T-helper 1 cell (primary cell): Measurements from ENCODE around the gene NEUROD2.
A peak's percentile ranks its signal among the peaks of the same experiment; 100 is the strongest.

Source experiments
- DNase-seq, 5 donors: peaks; one replicate each; pipeline ENCODE4 v3.0.0-alpha.2; 2012 to 2020

The NEUROD2 gene

GRCh38 chr17:39618246-39618913 is 10.7 kb upstream of the NEUROD2 start:
- DNase-seq: no peak

- DNase-seq: peak in 4 of 5 donors; percentile 20 to 52 (median 36)
These were observed 9.9 kb upstream of the NEUROD2 start for GRCh38 chr17:39617446-39618245.

DNA sequence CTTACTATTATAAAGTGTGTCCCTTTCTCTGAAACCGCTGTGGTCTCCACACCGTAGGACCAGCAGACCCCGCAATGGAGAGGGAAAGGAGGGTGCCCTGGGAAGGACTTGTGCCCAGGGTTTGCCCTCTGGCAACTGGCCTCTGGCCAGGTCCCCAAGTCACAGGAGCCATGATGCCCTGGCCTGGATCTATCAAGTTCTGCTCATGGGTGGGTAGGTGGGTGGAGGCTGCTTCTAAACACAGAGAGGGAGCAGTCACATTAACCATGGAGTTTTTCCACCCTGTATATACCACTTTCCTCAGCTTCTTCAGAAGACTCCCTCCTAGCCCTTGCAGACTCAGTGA is 9.4 kb upstream of the NEUROD2 start:
- no peak for DNase-seq

DNA sequence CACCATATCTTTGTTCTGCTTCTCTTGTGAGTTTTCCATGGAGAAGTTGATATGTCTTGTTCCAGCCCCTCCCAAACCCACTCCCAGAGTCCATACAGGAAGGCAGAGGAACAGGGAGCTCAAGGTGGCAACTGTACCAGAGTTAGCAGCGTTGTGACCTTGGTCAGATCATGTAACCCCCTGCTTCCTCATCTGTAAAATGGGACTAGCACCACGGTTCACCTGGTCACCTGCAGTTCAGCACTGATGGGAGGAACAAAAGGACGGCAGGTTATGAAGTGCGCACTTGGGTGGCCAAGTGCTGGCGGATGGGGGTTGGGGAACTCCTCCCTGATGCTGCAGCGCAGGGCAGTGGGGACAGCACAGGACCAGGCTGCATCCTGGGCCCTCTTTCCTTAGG is 7.7 kb upstream of the NEUROD2 start:
- no peak for DNase-seq

DNA sequence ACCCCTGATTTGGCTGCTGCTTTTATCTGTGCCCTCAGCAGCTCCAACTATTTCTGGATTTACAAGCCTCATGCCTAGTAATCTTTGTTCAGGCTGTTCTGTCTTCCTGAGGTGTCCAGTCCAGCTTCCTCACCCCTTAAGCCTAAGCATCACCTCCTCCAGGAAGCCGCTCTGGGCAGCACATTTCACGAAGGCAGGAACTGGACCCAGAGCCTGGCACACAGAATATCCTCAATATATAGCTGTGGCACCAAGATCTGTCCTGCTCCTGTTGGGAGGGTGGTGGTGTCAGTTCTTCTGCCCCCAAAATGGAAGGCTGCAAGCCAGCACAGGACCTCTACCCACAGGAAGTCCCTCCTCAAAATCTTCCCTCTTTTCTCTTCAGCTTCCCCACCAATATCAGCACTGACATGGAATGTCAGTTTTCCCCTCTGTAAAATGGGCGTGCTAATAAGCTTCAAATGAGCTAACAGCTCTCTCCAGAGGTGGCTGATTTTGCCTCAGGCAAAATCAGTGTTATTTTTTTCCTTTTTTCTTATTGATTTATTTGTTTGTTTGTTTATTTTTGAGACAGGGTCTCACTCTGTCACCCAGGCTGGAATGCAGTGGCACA is 6.9 kb upstream of the NEUROD2 start:
- no peak for DNase-seq

DNA sequence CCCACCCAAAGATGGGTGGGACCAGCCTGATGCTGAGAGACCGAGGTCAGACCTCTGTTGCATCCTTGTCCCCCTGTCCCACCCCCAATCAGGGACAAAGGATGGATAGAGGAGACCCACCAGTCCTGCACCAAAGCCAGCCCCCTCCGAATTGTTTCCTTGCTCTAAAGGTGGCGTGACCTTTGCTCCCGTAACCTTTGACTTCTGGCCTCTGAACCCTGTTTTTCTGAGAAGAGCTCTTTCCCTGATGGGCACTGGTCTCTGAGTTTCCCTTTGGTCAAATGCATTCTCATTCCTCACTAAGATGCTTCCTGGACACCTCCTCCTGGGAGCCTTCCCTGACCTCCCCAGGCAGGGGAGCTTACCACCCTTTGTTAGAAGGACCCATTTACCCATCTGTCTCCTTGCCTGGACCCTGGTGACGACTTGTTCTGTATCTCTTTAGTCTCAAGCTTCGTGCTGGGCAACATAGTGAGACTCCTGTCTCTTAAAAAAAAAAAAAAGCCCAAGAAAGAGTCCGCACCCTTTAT is 5.3 kb upstream of the NEUROD2 start:
- DNase-seq: no peak

DNA sequence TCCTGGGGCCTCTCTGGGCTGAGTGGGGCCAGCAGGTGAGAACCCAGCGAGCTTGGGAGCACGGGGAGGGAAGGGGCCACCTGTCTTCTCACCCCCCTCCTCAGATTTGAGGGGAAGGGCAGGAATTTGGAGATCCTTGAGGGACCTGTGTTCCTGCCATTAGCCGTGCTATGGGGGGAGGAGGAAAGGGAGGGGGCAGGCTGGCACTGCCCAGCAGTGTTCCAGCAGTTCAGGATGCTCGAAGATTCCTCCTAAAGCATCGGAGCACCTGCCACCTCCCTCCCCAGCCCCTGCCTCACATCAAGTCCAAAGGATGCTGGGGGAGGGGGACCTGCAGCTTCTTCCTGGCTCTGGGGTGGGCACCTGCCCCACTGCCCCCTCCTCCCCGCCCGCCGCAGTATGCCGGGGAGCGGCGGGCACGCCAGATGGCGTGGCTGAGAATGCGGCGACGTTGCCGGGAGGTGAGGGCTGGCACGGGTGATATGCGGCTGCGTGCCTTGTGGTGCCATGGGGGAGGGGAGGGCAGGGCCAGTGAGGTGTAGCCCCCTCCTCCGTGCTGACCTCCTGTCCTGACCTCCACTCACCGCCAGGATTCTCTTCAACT is 4.7 kb upstream of the NEUROD2 start:
- no peak for DNase-seq

DNA sequence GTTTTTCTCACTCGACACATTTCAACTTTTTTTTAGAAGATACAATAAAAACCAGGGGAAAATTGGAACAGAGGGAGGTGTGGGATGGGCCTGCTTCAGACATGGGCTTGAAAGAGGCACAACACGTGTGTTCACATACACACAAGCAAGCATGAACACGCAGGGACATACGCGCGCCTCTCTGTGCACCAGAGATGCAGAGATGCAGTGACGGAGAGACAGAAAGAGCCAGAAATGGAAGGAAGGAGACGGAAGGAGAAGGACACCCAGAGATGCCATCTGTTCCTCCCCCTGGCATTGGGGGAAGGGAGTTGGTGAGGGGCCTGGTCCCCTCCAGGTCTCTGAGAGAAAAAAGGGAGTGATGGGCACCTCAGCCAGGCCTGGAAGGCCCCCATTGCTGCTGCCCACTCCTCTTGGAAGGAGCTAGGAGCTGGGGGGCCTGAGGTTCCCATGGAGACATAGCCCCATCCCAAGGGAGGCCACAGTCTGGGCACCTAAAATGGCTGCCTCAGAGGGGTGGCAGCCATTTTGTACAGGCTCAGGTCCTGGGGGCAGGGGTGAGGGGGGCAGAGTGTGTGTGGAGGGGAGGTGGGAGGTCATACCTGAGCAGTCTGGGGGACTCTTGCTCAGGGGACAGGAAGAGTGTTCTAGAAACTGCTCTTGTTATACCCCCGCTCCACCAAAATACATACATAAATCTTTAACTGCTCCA is 3.8 kb upstream of the NEUROD2 start:
- DNase-seq: no peak

- no peak for DNase-seq
These were observed 1.8 kb upstream of the NEUROD2 start for GRCh38 chr17:39609416-39610025.

DNA sequence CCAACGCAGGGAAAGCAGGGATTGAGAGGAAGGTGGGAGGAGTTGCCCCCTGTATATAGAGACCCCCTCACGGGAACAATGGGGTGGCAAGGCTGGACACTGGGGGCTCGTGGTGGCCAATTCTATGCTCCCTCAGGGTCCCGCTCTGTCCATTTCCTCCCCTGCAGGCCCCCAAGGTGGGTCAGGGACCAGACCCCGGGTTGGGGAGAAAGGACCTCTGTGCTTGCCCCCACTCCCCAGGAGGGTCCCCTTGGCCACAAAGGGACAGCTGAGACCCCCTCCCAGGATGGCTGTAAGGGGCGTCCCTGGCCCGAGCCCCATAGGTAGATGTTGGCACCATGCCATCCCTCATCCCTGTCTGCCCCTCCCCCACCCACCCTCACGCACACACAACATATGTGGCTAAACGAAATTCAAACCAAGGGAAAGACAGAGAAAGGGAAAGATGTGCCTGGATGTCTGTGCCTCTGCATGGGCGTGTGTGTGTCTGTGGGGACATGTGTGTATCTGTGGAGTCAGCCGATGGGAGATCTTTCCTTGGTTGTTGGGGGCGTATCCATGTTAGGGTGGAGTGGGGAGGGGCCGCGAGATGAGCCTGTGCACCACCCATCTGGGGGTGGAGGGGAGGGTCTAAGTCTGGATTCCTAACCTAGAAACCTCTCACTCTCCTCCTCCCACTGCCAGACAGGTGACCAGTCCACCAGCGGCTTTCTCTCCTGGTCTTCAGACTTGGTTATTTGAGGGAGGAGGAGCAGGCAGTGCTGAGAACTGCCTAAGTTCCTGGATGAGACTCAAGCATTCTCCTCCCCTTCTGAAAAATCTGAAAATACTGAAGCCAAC is 642 bp upstream of the NEUROD2 start:
- DNase-seq: no peak

DNA sequence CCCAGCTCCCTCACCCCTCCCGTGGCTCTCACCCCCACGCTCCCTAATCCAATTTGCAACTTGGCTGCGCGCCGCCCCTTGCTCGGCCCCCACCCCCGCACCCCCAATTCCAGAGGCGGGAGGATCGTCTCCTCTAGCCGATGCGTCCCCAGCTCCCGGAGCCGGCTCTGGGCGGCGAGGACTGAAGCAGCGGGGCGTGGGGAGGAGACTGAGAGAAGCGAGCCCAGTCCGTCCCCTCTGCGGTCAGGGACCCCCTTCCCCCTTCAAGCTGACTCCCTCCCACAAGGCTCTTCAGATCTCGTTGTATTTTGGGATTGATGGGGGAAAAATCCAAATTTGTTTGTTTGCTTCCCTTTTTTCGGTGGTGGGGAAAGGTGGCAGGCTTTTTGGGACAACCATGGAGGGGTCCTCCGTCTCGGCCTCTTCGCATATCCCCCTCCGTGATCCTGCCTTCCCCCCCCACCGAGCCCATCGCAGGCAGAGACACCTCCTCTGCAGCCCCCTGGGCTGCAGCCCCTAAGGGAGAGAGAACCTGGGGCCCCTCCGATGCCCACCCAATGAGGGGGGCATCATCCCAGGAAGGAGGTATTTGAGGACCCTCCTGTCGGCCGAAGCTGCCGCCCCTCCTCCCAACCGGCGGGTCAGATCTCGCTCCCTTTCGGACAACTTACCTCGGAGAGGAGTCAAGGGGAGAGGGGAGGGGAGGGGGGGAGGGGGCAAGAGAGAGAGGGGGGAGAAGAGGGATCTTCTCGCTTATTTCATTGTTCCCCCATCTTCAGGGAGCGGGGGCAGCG is 466 bp downstream of the NEUROD2 start:
- no peak for DNase-seq

DNA sequence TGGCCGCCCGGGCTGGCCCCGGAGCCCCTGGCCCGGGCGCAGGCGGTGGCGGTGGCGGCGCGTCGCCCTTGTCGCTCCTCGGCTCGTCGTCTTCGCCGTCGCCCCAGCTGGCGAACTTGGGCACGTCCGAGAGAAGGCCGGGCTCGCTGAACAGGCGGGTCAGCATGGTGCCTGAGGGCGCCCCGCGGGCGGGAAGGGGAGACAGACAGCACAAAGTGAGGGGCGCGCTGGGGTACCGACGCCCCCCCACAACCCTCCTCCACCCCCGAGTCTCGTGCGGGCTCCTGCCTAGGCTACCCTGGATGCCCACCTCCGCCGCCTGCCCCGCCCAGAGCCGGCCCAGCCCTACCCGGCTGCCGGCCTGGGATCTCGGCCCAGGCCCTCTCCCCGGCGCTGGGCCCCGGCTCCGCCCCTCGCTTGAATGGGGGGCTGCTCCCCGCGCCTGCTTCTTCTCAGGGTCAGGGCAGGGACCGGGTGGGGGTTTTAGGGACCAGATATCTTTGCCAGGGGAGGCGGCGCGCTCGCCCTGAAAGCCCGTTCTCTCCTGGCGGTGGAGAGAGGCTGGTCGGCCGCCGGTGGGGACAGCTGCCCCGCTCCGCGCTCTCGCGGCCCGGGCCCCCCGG is 1.2 kb downstream of the NEUROD2 start:
- no peak for DNase-seq

DNA sequence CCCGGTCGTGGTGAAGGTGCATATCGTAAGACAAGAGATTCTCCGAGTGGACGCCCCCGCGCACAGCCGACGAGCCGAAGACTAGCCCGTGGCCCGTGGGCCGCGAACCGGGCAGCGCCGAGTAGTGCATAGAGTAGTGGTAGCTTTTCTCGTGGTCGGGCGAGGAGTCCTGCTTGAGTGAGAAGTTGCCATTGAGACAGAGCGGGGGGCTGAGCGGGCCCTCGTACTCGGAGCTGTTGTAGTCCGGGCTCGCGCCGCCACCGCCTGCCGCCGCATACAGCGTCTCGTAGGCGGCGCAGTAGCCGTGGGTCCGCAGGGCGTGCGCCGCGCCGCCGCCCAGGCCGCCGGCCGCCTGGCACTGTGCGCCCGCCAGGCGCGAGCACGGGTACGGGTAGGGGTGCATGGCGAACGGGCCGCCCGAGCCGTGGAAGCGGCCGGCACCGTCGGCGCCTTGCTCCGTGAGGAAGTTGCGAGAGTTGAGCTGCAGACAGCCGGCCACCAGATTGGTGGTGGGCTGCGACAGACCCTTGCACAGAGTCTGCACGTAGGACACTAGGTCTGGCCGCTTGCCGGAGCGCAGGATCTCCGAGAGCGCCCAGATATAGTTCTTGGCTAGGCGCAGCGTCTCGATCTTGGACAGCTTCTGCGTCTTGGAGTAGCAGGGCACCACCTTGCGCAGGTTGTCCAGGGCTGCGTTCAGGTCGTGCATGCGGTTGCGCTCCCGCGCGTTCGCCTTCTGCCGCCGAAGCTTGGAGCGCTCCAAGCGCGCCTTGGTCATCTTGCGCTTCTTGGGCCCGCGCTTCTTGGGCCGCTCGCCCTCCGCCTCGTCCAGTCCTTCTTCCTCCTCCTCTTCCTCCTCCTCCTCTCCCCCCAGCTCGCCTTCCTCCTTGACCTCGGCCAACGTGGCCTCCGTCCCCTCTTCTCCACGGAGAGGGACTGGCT is 2.0 kb downstream of the NEUROD2 start:
- no peak for DNase-seq

DNA sequence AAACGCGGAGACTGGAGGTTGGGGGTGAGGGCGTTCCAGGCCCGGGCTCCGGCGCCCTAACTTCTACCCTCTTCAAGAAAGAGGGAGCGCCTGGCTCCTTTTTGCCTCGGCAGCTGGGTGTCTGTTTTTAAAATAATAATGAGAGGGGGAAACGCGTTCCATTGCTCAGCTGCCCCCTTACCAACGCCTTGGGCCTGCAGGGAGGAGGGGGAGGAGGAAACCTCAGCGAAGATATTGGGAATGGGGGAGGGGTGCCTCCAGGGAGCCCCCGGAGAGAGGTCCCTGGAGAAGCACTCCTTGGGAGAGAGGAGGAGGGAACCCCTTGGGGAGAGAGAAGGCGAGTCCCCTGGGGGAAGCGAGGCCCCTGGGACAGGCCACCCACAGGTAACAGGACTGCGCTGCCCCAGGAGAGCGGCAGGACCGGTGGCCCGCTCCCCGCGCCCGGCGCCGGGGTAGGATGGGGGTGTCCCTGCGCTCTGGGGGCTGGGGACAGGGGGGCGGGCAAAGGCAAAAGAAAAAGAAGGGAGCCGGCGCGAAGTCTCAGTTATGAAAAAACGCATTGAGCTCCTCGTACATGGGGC is 2.7 kb downstream of the NEUROD2 start:
- DNase-seq: no peak

- DNase-seq: no peak
These were observed 4.3 kb downstream of the NEUROD2 start for GRCh38 chr17:39603304-39604016.

- DNase-seq: no peak
These were observed 5.0 kb downstream of the NEUROD2 start for GRCh38 chr17:39602533-39603303.
